Measurements from ENCODE around the gene TRIP13. TPM values are rescaled to one million over a fixed set of nuclear protein-coding genes. Genes with fewer than 3 reads are reported as not detected.
A peak's percentile ranks its signal among the peaks of the same experiment; 100 is the strongest.

The TRIP13 gene
- total RNA-seq, 1 experiment from 2014 or later = 69.0 TPM

DNA sequence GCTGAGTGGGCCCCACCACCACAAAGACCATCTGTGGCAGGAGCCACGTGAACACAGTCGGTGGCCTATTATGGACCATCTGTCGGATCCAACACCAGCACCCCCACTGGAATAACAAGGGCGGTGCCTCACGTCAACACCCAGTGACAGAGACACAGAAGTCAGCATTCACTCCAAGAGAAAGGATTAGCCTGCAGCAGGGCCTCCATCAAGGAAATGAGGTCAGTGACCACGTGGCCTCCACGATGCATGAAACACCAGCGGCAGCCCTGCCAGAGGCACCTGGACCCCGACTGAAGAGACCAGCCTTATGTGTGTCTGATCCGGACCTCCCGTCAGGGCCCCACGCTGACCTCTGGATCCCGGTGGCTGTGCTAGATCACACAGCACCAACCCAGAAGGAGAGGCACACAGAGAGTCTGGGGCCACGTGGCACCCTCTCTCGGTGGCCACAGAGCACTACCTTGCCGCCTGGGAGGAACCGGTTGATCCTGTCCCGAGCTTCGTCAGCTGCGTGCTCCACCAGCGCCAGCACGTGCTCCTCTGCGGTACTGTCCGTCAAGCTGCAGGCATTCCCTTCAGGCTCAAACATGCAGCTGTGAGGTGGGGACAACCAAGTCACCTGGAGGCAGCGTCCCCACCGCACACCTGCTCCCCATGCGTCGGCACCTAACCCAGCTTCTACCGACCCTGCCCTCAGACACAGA lies 9.1 kb upstream of the TRIP13 start:
- Histone ChIP-seq H3K9ac (ENCODE audit: low read length) (no peak overlapping the region), H3K4me2 (ENCODE audit: low read length) (no peak overlapping the region), H3K4me3 (ENCODE audit: low read length) (no peak overlapping the region), H3K36me3 (ENCODE audit: low read depth, low read length) (peaks cover 79% of the 10 kb centered on the region), H3K9me2 (replicated peaks; ENCODE audit: low read length) (no peaks in the 10 kb centered on the region), H4K20me1 (ENCODE audit: low read length) (peaks cover 23% of the 10 kb centered on the region), H3F3A (ENCODE audit: low read length, unreplicated experiment) (no peaks in the 10 kb centered on the region), H3K27me3 (ENCODE audit: low read length) (no peaks in the 10 kb centered on the region), H3K79me2 (ENCODE audit: low read length) (peaks cover 78% of the 10 kb centered on the region), H3K9me3 (ENCODE audit: low read length) (no peaks in the 10 kb centered on the region), H3K4me1 (ENCODE audit: insufficient read depth, low read length) (no peaks in the 10 kb centered on the region), H3K27ac (ENCODE audit: low read length) (no peak overlapping the region), H2AFZ (ENCODE audit: low read length) (no peak overlapping the region)
- TF ChIP-seq EZH2 (IDR thresholded peaks at IDR 0.05; ENCODE audit: low read length, unreplicated experiment) (no peak), EZH2phosphoT487 (IDR thresholded peaks at IDR 0.05; ENCODE audit: borderline replicate concordance, low read length) (no peak)
- TF ChIP-seq, protein P1, sequence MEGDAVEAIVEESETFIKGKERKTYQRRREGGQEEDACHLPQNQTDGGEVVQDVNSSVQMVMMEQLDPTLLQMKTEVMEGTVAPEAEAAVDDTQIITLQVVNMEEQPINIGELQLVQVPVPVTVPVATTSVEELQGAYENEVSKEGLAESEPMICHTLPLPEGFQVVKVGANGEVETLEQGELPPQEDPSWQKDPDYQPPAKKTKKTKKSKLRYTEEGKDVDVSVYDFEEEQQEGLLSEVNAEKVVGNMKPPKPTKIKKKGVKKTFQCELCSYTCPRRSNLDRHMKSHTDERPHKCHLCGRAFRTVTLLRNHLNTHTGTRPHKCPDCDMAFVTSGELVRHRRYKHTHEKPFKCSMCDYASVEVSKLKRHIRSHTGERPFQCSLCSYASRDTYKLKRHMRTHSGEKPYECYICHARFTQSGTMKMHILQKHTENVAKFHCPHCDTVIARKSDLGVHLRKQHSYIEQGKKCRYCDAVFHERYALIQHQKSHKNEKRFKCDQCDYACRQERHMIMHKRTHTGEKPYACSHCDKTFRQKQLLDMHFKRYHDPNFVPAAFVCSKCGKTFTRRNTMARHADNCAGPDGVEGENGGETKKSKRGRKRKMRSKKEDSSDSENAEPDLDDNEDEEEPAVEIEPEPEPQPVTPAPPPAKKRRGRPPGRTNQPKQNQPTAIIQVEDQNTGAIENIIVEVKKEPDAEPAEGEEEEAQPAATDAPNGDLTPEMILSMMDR (conservative IDR thresholded peaks at IDR 0.05; ENCODE audit: low read depth, low read length) = no peak
- DNase-seq (no peak), ATAC-seq (no peak)
- intact Hi-C loops (cut with micrococcal nuclease) = no loop called here
- ChIA-PET POLR2A (ENCODE audit: unreplicated experiment) (no interaction called here), CTCF (no interaction called here)
- BruUV-seq (replicated peaks) = no TSS peak

DNA sequence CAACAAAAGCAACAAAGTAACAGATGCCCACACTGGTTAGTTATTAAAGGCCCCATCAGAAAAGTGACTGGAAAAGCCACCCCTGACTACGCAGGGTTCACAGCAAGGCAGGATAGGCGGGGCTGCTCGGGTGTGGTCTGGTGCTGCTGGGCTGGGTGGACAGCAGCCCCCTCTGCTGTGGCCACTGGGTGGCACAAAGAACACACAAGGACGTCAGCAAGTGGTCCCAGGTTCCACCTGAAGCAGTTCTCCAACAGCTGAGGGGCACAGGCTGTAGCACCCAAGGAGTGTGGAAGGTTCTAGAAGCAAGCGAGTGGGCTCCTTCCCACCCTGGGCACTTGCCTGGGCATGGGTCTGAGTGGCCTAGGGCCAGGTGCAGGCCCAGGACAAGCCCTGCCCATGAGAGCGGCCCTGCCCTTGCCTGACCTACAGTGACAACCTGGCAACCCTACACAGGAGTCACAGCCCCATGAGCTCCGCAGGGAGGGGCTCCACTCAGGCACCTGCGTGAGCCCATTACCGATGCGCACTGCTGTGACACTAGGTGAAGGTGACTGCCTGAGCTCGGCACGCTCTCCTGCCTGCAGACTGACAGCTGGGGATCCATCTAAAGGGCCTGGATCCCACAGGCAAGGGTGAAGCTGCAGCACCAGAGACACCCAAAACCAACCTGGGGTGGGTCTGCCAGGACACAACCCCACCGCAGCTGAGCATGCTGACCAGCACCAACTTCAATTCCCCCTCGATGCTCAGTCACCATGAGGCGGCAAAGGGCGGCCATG lies 8.1 kb upstream of the TRIP13 start:
- no peaks in the 10 kb centered on the region for H3K4me1 ChIP-seq (ENCODE audit: insufficient read depth, low read length)
- no peak overlapping the region for H3K4me3 ChIP-seq (ENCODE audit: low read length)
- no peak for DNase-seq
- no peak overlapping the region for H2AFZ ChIP-seq (ENCODE audit: low read length)
- TF ChIP-seq EZH2 (IDR thresholded peaks at IDR 0.05; ENCODE audit: low read length, unreplicated experiment) = no peak
- TF ChIP-seq, protein P1 (conservative IDR thresholded peaks at IDR 0.05; ENCODE audit: low read depth, low read length) = no peak
- no peak for TF ChIP-seq EZH2phosphoT487 (IDR thresholded peaks at IDR 0.05; ENCODE audit: borderline replicate concordance, low read length)
- CTCF ChIA-PET = no interaction called here
- peak; percentile 27; the same call in 1 of the 2 replicates for ATAC-seq
- no peaks in the 10 kb centered on the region for H3K27me3 ChIP-seq (ENCODE audit: low read length)
- no peak overlapping the region for H3K9ac ChIP-seq (ENCODE audit: low read length)
- no peaks in the 10 kb centered on the region for H3K9me2 ChIP-seq (replicated peaks; ENCODE audit: low read length)
- POLR2A ChIA-PET (ENCODE audit: unreplicated experiment) = interaction anchor here (0.6 kb wide), 1 partner anchor 411 kb away, joined by 4 read pairs; no protein-coding TSS in a partner anchor
- H3K9me3 ChIP-seq (ENCODE audit: low read length) = no peaks in the 10 kb centered on the region
- no peaks in the 10 kb centered on the region for H3F3A ChIP-seq (ENCODE audit: low read length, unreplicated experiment)
- H4K20me1 ChIP-seq (ENCODE audit: low read length) = peaks cover 25% of the 10 kb centered on the region
- intact Hi-C loops (cut with micrococcal nuclease) = no loop called here
- H3K4me2 ChIP-seq (ENCODE audit: low read length) = no peak overlapping the region
- BruUV-seq (replicated peaks) = no TSS peak
- peaks cover 87% of the 10 kb centered on the region for H3K79me2 ChIP-seq (ENCODE audit: low read length)
- no peak overlapping the region for H3K27ac ChIP-seq (ENCODE audit: low read length)
- peaks cover 88% of the 10 kb centered on the region for H3K36me3 ChIP-seq (ENCODE audit: low read depth, low read length)

DNA sequence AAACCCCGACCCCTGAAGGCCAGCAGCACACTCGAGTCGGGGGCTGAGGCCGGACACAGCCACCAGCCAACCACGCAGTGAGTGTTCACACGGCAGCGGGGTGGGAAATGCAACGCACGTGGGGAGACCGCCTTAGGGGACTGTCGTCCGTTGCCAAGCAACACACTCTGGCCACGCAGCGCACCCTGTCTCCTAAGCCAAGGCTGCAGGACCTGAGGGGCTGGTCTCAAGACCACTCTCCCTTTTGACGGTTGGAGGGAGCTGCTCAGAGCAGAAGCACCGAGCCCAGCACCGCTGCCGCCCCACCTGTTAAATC lies 7.6 kb upstream of the TRIP13 start:
- intact Hi-C loops (cut with micrococcal nuclease) = no loop called here
- Histone ChIP-seq H3K27me3 (ENCODE audit: low read length) (no peaks in the 10 kb centered on the region), H3K79me2 (ENCODE audit: low read length) (peaks cover 93% of the 10 kb centered on the region), H3K9ac (ENCODE audit: low read length) (no peak overlapping the region), H3K9me2 (replicated peaks; ENCODE audit: low read length) (no peaks in the 10 kb centered on the region), H3K27ac (ENCODE audit: low read length) (no peak overlapping the region), H3K36me3 (ENCODE audit: low read depth, low read length) (peaks cover 94% of the 10 kb centered on the region), H3K4me3 (ENCODE audit: low read length) (no peak overlapping the region), H3F3A (ENCODE audit: low read length, unreplicated experiment) (no peaks in the 10 kb centered on the region), H2AFZ (ENCODE audit: low read length) (no peak overlapping the region), H3K4me2 (ENCODE audit: low read length) (no peak overlapping the region), H4K20me1 (ENCODE audit: low read length) (peaks cover 28% of the 10 kb centered on the region), H3K9me3 (ENCODE audit: low read length) (no peaks in the 10 kb centered on the region), H3K4me1 (ENCODE audit: insufficient read depth, low read length) (no peaks in the 10 kb centered on the region)
- no peak for TF ChIP-seq EZH2phosphoT487 (IDR thresholded peaks at IDR 0.05; ENCODE audit: borderline replicate concordance, low read length)
- no peak for TF ChIP-seq EZH2 (IDR thresholded peaks at IDR 0.05; ENCODE audit: low read length, unreplicated experiment)
- TF ChIP-seq, protein P1 (conservative IDR thresholded peaks at IDR 0.05; ENCODE audit: low read depth, low read length) = no peak
- no peak for ATAC-seq
- ChIA-PET POLR2A (ENCODE audit: unreplicated experiment) (interaction anchor here (0.6 kb wide), 1 partner anchor 411 kb away, joined by 4 read pairs; no protein-coding TSS in a partner anchor), CTCF (no interaction called here)
- DNase-seq = no peak
- no TSS peak for BruUV-seq (replicated peaks)

Measured in PC-3 (cell line).